ENCODE measurements around the gene L3MBTL4.
"Not testable (repeated sequence)": the region's sequence is repeated elsewhere in the genome, so short reads cannot be mapped to it uniquely, and the experiment has no call there.

L3MBTL4 gene

GRCh38 chr18:6315517-6316331 lies 99.0 kb downstream of the L3MBTL4 start:
- no peak for DNase-seq (ENCODE audit: low read depth, low spot score)
- no peak overlapping the region for H3K27ac ChIP-seq

GRCh38 chr18:6313415-6313814 lies 101.3 kb downstream of the L3MBTL4 start:
- DNase-seq (ENCODE audit: low read depth, low spot score), result no peak
- H3K27ac ChIP-seq, result no peak overlapping the region

- H3K27ac ChIP-seq, result no peak overlapping the region
- DNase-seq (ENCODE audit: low read depth, low spot score), result no peak
Measured at GRCh38 chr18:6311456-6312215, 103.1 kb downstream of the L3MBTL4 start.

- DNase-seq (ENCODE audit: low read depth, low spot score), result no peak
- H3K27ac ChIP-seq, result no peak overlapping the region
Measured at GRCh38 chr18:6310714-6311113, 104.0 kb downstream of the L3MBTL4 start.

GRCh38 chr18:6297875-6298274 lies 116.8 kb downstream of the L3MBTL4 start:
- H3K27ac ChIP-seq, result no peak overlapping the region
- no peak for DNase-seq (ENCODE audit: low read depth, low spot score)

GRCh38 chr18:6294148-6294784 lies 120.4 kb downstream of the L3MBTL4 start:
- no peak overlapping the region for H3K27ac ChIP-seq
- no peak for DNase-seq (ENCODE audit: low read depth, low spot score)

GRCh38 chr18:6289843-6290242 lies 124.9 kb downstream of the L3MBTL4 start:
- DNase-seq (ENCODE audit: low read depth, low spot score), result no peak
- H3K27ac ChIP-seq, result no peak overlapping the region

- no peak overlapping the region for H3K27ac ChIP-seq
- DNase-seq (ENCODE audit: low read depth, low spot score), result no peak
Measured at GRCh38 chr18:6286585-6286984, 128.1 kb downstream of the L3MBTL4 start.

- no peak for DNase-seq (ENCODE audit: low read depth, low spot score)
Measured at GRCh38 chr18:6284761-6285160, 129.9 kb downstream of the L3MBTL4 start.

GRCh38 chr18:6284300-6284699 lies 130.4 kb downstream of the L3MBTL4 start:
- no peak for DNase-seq (ENCODE audit: low read depth, low spot score)
- H3K27ac ChIP-seq, result no peak overlapping the region

More at GRCh38 chr18:6284761-6285160, 129.9 kb downstream of the L3MBTL4 start:
- no peak overlapping the region for H3K27ac ChIP-seq

GRCh38 chr18:6281874-6282273 lies 132.8 kb downstream of the L3MBTL4 start:
- H3K27ac ChIP-seq, result no peak overlapping the region
- no peak for DNase-seq (ENCODE audit: low read depth, low spot score)

- no peak overlapping the region for H3K27ac ChIP-seq
- DNase-seq (ENCODE audit: low read depth, low spot score), result no peak
Measured at GRCh38 chr18:6280211-6280743, 134.4 kb downstream of the L3MBTL4 start.

- no peak for DNase-seq (ENCODE audit: low read depth, low spot score)
Measured at GRCh38 chr18:6279308-6279707, 135.4 kb downstream of the L3MBTL4 start.

GRCh38 chr18:6273423-6273822 lies 141.3 kb downstream of the L3MBTL4 start:
- no peak overlapping the region for H3K27ac ChIP-seq
- no peak for DNase-seq (ENCODE audit: low read depth, low spot score)

More at GRCh38 chr18:6279308-6279707, 135.4 kb downstream of the L3MBTL4 start:
- H3K27ac ChIP-seq, result no peak overlapping the region

GRCh38 chr18:6272144-6272543 lies 142.6 kb downstream of the L3MBTL4 start:
- H3K27ac ChIP-seq; DNase-seq (ENCODE audit: low read depth, low spot score): not testable (repeated sequence)

GRCh38 chr18:6271585-6271984 lies 143.1 kb downstream of the L3MBTL4 start:
- H3K27ac ChIP-seq, result no peak overlapping the region
- no peak for DNase-seq (ENCODE audit: low read depth, low spot score)

GRCh38 chr18:6270771-6271216 lies 143.9 kb downstream of the L3MBTL4 start:
- no peak for DNase-seq (ENCODE audit: low read depth, low spot score)
- no peak overlapping the region for H3K27ac ChIP-seq

GRCh38 chr18:6269660-6270332 lies 144.9 kb downstream of the L3MBTL4 start:
- DNase-seq (ENCODE audit: low read depth, low spot score), result no peak
- H3K27ac ChIP-seq, result no peak overlapping the region

GRCh38 chr18:6266212-6266611 lies 148.5 kb downstream of the L3MBTL4 start:
- no peak for DNase-seq (ENCODE audit: low read depth, low spot score)
- no peak overlapping the region for H3K27ac ChIP-seq

GRCh38 chr18:6261938-6262337 lies 152.8 kb downstream of the L3MBTL4 start:
- DNase-seq (ENCODE audit: low read depth, low spot score), result no peak
- no peak overlapping the region for H3K27ac ChIP-seq
